A673 (cell line): ENCODE data around the gene MLF1. TPM values are rescaled to one million over a fixed set of nuclear protein-coding genes. Genes with fewer than 3 reads are reported as not detected.
A peak's percentile ranks its signal among the peaks of the same experiment; 100 is the strongest.

Experiments used
- BruUV-seq: library from RNA; stranded (reverse); fragments of 400-500 nt; replicated peaks from 2 replicates; lab custom pipeline; 2021; lab: Mats Ljungman, UMichigan
- CTCF ChIA-PET: fragments of 300-600 bp; sonication (Branson Sonifier 250); formaldehyde crosslinking; loops from one replicate; lab custom pipeline; 2022; ENCODE audit warnings: antibody characterized with exemption; lab: Charles Lee
- POLR2A ChIA-PET: fragments of 300-600 bp; sonication (Branson Sonifier 250); formaldehyde crosslinking; loops from one replicate; lab custom pipeline; 2022; ENCODE audit warnings: antibody characterized with exemption; ENCODE audit not compliant: low non-redundant PET; lab: Charles Lee
- DNase-seq: peaks from one replicate; pipeline ENCODE4 v3.0.0-alpha.2; 2015; ENCODE audit warnings: low spot score
- H3K27ac ChIP-seq: fragments of 200-600 bp; sonication (generic); 2 replicates; pipeline ENCODE4 v1.5.1; 2016; ENCODE audit warnings: mixed run types, low read depth, mild to moderate bottlenecking, mixed read lengths, antibody characterized with exemption, low read length; ENCODE audit not compliant: poor library complexity, severe bottlenecking
- H3K27me3 ChIP-seq: fragments of 200-600 bp; sonication (generic); replicated peaks from 2 replicates; pipeline ENCODE4 v1.6.1; 2017; ENCODE audit warnings: mixed run types, low read depth, mild to moderate bottlenecking, mixed read lengths, antibody characterized with exemption, low read length; ENCODE audit not compliant: insufficient read depth, poor library complexity
- H3K36me3 ChIP-seq: fragments of 200-600 bp; sonication (generic); 2 replicates; pipeline ENCODE4 v1.6.1; 2016; ENCODE audit warnings: mixed run types, mild to moderate bottlenecking, mixed read lengths, antibody characterized with exemption, low read length; ENCODE audit not compliant: insufficient read depth, poor library complexity, severe bottlenecking
- H3K4me1 ChIP-seq: fragments of 200-600 bp; sonication (generic); 2 replicates; pipeline ENCODE4 v1.6.1; 2017; ENCODE audit warnings: mixed run types, mild to moderate bottlenecking, mixed read lengths, antibody characterized with exemption, low read length; ENCODE audit not compliant: insufficient read depth, poor library complexity, severe bottlenecking
- H3K4me3 ChIP-seq: fragments of 200-600 bp; sonication (generic); 2 replicates; pipeline ENCODE4 v1.5.1; 2016; ENCODE audit warnings: low read depth, mixed run types, mild to moderate bottlenecking, mixed read lengths, low read length; ENCODE audit not compliant: poor library complexity, severe bottlenecking
- H3K9me3 ChIP-seq: fragments of 200-600 bp; sonication (generic); 2 replicates; pipeline ENCODE4 v1.6.1; 2016; ENCODE audit warnings: mixed run types, low read depth, mild to moderate bottlenecking, mixed read lengths, antibody characterized with exemption, low read length; ENCODE audit not compliant: poor library complexity, severe bottlenecking
- EZH2 ChIP-seq: fragments of 200-600 bp; sonication (generic); IDR thresholded peaks from 2 replicates; pipeline ENCODE4 v1.6.1; 2017; ENCODE audit warnings: borderline replicate concordance, low read depth, mild to moderate bottlenecking, mixed read lengths, antibody characterized with exemption, low read length; ENCODE audit not compliant: poor library complexity, severe bottlenecking
- intact Hi-C: fragments of 100-400 bp; cut with micrococcal nuclease; formaldehyde crosslinking; loops from one replicate; pipeline ENCODE4 v1.10.0; 2022; ENCODE audit not compliant: unreplicated experiment
- total RNA-seq: library from RNA; stranded (reverse); gene quantifications from 2 replicates; pipeline ENCODE4 v1.2.3, GENCODE V29; 2021
- TF ChIP-seq, protein P1 (sequence below): fragments of 300-800, 200-600 bp; sonication (generic); conservative IDR thresholded peaks from 2 replicates; pipeline ENCODE4 v1.5.1; 2017; ENCODE audit warnings: low read depth, mild to moderate bottlenecking, antibody characterized with exemption, low read length, moderate library complexity, mixed read lengths

The MLF1 gene
- total RNA-seq, 1 experiment from 2014 or later: 5.0 TPM

DNA sequence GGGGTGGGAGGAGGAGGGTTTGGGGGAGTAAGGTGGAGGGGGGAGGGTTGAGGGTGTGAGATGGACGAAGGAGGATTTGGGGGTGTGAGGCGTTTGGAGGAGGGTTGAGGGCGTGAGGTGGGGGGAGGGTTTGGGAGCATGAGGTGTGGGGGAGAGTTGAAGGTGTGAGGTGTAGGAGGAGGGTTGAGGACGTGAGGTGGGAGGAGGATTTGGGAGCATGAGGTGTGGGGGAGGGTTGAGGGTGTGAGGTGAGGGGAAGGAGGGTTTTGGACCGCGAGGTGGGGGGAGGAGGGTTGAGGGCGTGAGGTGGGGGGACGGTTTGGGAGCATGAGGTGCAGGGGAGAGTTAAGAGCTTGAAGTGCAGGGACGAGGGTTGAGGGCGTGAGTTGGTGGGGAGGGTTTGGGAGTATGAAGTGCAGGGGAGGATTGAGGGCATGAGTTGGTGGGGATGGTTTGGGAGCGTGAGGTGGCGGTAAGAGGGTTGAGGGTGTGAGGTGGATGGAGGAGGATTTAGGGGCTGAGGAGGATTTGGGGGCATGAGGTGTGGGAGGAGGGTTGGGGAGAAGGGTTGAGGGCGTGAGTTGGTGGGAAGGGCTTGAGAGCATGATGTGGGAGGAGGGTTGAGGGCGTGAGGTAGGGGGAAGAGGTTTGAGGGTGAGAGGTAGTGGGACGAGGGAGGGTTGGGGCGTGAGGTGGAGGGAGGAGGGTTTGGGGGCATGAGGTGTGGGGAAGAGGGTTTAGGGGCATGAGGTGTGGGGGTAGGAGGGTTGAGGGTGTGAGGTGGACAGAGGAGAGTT, 1.2 kb downstream of the MLF1 start:
- H3K4me3 ChIP-seq: no peak overlapping the region
- BruUV-seq: no TSS peak
- H3K4me1 ChIP-seq: peaks cover 5% of the 10 kb centered on the region
- POLR2A ChIA-PET: no interaction called here
- H3K27me3 ChIP-seq: no peaks in the 10 kb centered on the region
- H3K27ac ChIP-seq: no peak overlapping the region
- H3K36me3 ChIP-seq: no peaks in the 10 kb centered on the region
- TF ChIP-seq, protein P1, sequence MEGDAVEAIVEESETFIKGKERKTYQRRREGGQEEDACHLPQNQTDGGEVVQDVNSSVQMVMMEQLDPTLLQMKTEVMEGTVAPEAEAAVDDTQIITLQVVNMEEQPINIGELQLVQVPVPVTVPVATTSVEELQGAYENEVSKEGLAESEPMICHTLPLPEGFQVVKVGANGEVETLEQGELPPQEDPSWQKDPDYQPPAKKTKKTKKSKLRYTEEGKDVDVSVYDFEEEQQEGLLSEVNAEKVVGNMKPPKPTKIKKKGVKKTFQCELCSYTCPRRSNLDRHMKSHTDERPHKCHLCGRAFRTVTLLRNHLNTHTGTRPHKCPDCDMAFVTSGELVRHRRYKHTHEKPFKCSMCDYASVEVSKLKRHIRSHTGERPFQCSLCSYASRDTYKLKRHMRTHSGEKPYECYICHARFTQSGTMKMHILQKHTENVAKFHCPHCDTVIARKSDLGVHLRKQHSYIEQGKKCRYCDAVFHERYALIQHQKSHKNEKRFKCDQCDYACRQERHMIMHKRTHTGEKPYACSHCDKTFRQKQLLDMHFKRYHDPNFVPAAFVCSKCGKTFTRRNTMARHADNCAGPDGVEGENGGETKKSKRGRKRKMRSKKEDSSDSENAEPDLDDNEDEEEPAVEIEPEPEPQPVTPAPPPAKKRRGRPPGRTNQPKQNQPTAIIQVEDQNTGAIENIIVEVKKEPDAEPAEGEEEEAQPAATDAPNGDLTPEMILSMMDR: no peak
- TF ChIP-seq EZH2: no peak
- no peaks in the 10 kb centered on the region for H3K9me3 ChIP-seq
- intact Hi-C loops: no loop called here
- no peak for DNase-seq
- CTCF ChIA-PET: no interaction called here

DNA sequence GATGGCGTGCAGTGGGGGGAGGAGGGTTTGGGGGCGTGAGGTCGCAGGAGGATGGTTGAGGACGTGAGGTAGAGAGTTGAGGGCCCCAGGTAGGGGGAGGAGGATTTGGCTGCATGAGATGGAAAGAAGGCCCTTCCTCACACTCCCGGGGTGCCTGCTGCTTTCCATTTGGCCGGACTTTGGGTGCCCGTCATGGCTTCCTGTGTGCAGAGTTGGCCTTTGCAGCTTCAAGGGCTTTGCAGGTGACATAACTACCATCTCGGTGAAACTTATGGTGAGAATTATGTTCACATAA, 1.7 kb downstream of the MLF1 start:
- intact Hi-C loops: no loop called here

DNA sequence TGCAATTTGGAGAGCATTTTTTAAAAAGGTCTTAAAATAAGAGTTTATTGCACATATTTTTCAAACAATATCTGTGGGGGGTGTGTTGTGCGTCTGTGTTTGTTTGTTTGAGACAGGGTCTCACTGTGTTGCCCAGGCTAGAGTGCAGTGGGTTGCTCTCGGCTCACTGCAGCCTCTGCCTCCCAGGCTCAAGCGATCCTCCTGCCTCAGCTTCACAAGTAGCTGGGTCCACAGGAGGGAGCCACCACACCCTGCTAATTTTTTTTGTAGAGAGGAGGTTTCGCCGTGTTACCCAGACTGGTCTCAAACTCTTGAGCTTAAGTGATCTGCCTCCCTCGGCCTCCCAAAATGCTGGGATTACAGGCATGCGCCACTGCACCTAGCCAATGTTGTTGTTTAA, 2.7 kb downstream of the MLF1 start:
- Histone ChIP-seq H3K4me1 (peaks cover 5% of the 10 kb centered on the region), H3K4me3 (no peak overlapping the region), H3K9me3 (no peaks in the 10 kb centered on the region), H3K27me3 (no peaks in the 10 kb centered on the region), H3K36me3 (no peaks in the 10 kb centered on the region), H3K27ac (no peak overlapping the region)
- TF ChIP-seq EZH2: no peak
- TF ChIP-seq, protein P1: no peak
- ChIA-PET POLR2A (no interaction called here), CTCF (no interaction called here)
- BruUV-seq: no TSS peak
- peak; percentile 13 for DNase-seq
- intact Hi-C loops: no loop called here

More for the DNA sequence above, 1.7 kb downstream of the MLF1 start:
- POLR2A ChIA-PET: interaction anchor here (0.7 kb wide), 1 partner anchor 240 kb away, joined by 3 read pairs; no protein-coding TSS in a partner anchor
- TF ChIP-seq, protein P1: no peak
- TF ChIP-seq EZH2: no peak
- Histone ChIP-seq H3K27me3 (no peaks in the 10 kb centered on the region), H3K36me3 (no peaks in the 10 kb centered on the region), H3K27ac (no peak overlapping the region), H3K9me3 (no peaks in the 10 kb centered on the region), H3K4me1 (peaks cover 5% of the 10 kb centered on the region), H3K4me3 (no peak overlapping the region)
- BruUV-seq: no TSS peak
- CTCF ChIA-PET: no interaction called here
- no peak for DNase-seq
